CD14-positive monocyte (primary cell): ENCODE results near the gene ZSCAN25. TPM values are rescaled to one million over a fixed set of nuclear protein-coding genes. Genes with fewer than 3 reads are reported as not detected.

Experiments
- DNase-seq, 3 donors: peaks; one replicate each; pipeline ENCODE4 v3.0.0-alpha.2; 2011 to 2022
- H2AFZ ChIP-seq: 2 replicates; pipeline ENCODE4 v1.6.0; 2012; ENCODE audit warnings: mild to moderate bottlenecking, low read depth, low read length, inconsistent platforms; ENCODE audit not compliant: insufficient read depth, poor library complexity, severe bottlenecking
- H3K27ac ChIP-seq, 2 donors: 1 replicate in 1 of 2; 2 replicates in 1 of 2; pipeline ENCODE4 v1.5.1; 2012 to 2013; ENCODE audit warnings: low read length in 2 of 2, control low read depth in 1 of 2, inconsistent platforms in 1 of 2, low read depth in 1 of 2, mild to moderate bottlenecking in 1 of 2
- H3K27me3 ChIP-seq, 2 donors: one replicate each; pipeline versions ENCODE4 v1.6.0 to v1.6.1; 2011 to 2013; ENCODE audit warnings: low read length in 2 of 2; ENCODE audit not compliant: control insufficient read depth in 2 of 2, insufficient read depth in 2 of 2
- H3K36me3 ChIP-seq, 2 donors: replicated peaks in 1 of 2; 1 replicate in 1 of 2; 2 replicates in 1 of 2; pipeline versions ENCODE4 v1.5.1 to v1.6.1; 2012 to 2013; ENCODE audit warnings: low read length in 2 of 2, control low read depth in 1 of 2, inconsistent platforms in 1 of 2, mild to moderate bottlenecking in 1 of 2; ENCODE audit not compliant: insufficient read depth in 2 of 2, control insufficient read depth in 1 of 2
- H3K4me1 ChIP-seq, 2 donors: 1 replicate in 1 of 2; 2 replicates in 1 of 2; pipeline versions ENCODE4 v1.5.1 to v1.6.1; 2012 to 2013; ENCODE audit warnings: low read length in 2 of 2, control low read depth in 1 of 2, inconsistent platforms in 1 of 2, mild to moderate bottlenecking in 1 of 2, moderate library complexity in 1 of 2; ENCODE audit not compliant: insufficient read depth in 2 of 2, control insufficient read depth in 1 of 2
- H3K4me2 ChIP-seq: replicated peaks from 2 replicates; pipeline ENCODE3; 2012; ENCODE audit warnings: low read length, moderate library complexity, mild to moderate bottlenecking; ENCODE audit not compliant: poor library complexity, severe bottlenecking; ENCODE audit errors: extremely low read depth
- H3K4me3 ChIP-seq, 3 experiments: fragments of 200-600 bp in 1 of 3; sonication (generic) in 1 of 3; replicated peaks in 1 of 3; 1 replicate in 2 of 3; 2 replicates in 1 of 3; pipeline ENCODE4 v1.5.1; 2011 to 2013; ENCODE audit warnings: low read length in 3 of 3, mild to moderate bottlenecking in 3 of 3, control low read depth in 2 of 3, low read depth in 2 of 3, inconsistent platforms in 1 of 3, moderate library complexity in 1 of 3
- H3K79me2 ChIP-seq: 2 replicates; pipeline ENCODE4 v1.6.0; 2012; ENCODE audit warnings: mild to moderate bottlenecking, control low read depth, inconsistent platforms, low read length, moderate library complexity; ENCODE audit not compliant: insufficient read depth
- H3K9ac ChIP-seq: 2 replicates; pipeline ENCODE4 v1.6.0; 2017; ENCODE audit warnings: low read length, mild to moderate bottlenecking; ENCODE audit not compliant: insufficient read depth, poor library complexity, severe bottlenecking
- H3K9me3 ChIP-seq, 2 donors: replicated peaks in 1 of 2; 1 replicate in 1 of 2; 2 replicates in 1 of 2; pipeline versions ENCODE4 v1.5.1 to v1.6.1; 2012 to 2013; ENCODE audit warnings: low read length in 2 of 2, control low read depth in 1 of 2; ENCODE audit not compliant: control insufficient read depth in 1 of 2, insufficient read depth in 1 of 2
- H4K20me1 ChIP-seq: 2 replicates; pipeline ENCODE4 v1.6.0; 2012; ENCODE audit warnings: mild to moderate bottlenecking, low read length, control low read depth, moderate library complexity; ENCODE audit not compliant: insufficient read depth
- H3K27ac Mint-ChIP-seq, 7 donors: one replicate each; pipeline ENCODE4 v1.8.0; 2020; ENCODE audit warnings: mild to moderate bottlenecking in 7 of 7, mixed read lengths in 7 of 7, moderate library complexity in 6 of 7, inconsistent platforms in 2 of 7
- H3K27me3 Mint-ChIP-seq, 3 donors: one replicate each; pipeline ENCODE4 v1.8.0; 2021 to 2022; ENCODE audit warnings: low read depth in 3 of 3, mild to moderate bottlenecking in 3 of 3, mixed read lengths in 3 of 3, moderate library complexity in 3 of 3, inconsistent platforms in 1 of 3
- H3K36me3 Mint-ChIP-seq, 2 donors: one replicate each; pipeline ENCODE4 v1.8.0; 2020; ENCODE audit warnings: mixed read lengths in 2 of 2, inconsistent platforms in 1 of 2, mild to moderate bottlenecking in 1 of 2
- H3K4me1 Mint-ChIP-seq: one replicate; pipeline ENCODE4 v1.8.0; 2020; ENCODE audit warnings: mild to moderate bottlenecking, mixed read lengths
- H3K4me3 Mint-ChIP-seq, 2 donors: one replicate each; pipeline ENCODE4 v1.8.0; 2020; ENCODE audit warnings: mild to moderate bottlenecking in 2 of 2, mixed read lengths in 2 of 2, moderate library complexity in 1 of 2
- H3K9me3 Mint-ChIP-seq, 7 donors: one replicate each; pipeline ENCODE4 v1.8.0; 2020 to 2022; ENCODE audit warnings: mixed read lengths in 7 of 7, mild to moderate bottlenecking in 6 of 7, moderate library complexity in 6 of 7, inconsistent platforms in 2 of 7
- CTCF ChIP-seq: fragments of 200-600 bp; IDR thresholded peaks from one replicate; pipeline ENCODE4 v1.8.0; 2022; ENCODE audit warnings: antibody characterized with exemption, mild to moderate bottlenecking
- WGBS: methylation state at CpG from one replicate; pipeline ENCODE4 v1.1.5; 2013; ENCODE audit warnings: missing lambda C conversion rate; ENCODE audit not compliant: insufficient coverage; 5-methylcytosine and 5-hydroxymethylcytosine counted together
- intact Hi-C, 2 donors: fragments of 100-400 bp; cut with micrococcal nuclease; formaldehyde crosslinking; loops; one replicate each; pipeline versions ENCODE4 v1.15.0 to v1.15.1; 2023
- polyA plus RNA-seq, 3 donors: library from polyadenylated mRNA; depleted of rRNA in 1 of 3; unstranded in 2 of 3; stranded (reverse) in 1 of 3; fragments of 300-500 nt in 2 of 3; fragments of >200 nt in 1 of 3; fragmentation: Illumina TruSeq in 2 of 3; gene quantifications; 1 replicate in 2 of 3; 2 replicates in 1 of 3; pipeline ENCODE4 v1.2.3, GENCODE V29; 2012 to 2021

ZSCAN25 gene
- polyA plus RNA-seq, 3 donors, result 4.3 to 7.3 (median 6.1) TPM

- TF ChIP-seq CTCF, result no peak
- H3K4me3 Mint-ChIP-seq, result no peak overlapping the region
- Histone ChIP-seq H2AFZ (no peak overlapping the region), H4K20me1 (no peaks in the 10 kb centered on the region), H3K36me3 (peaks cover 4 to 10% of the 10 kb centered on the region in 2 donors), H3K27me3 (no peaks in the 10 kb centered on the region), H3K4me3 (no peak overlapping the region), H3K9me3 (no peaks in the 10 kb centered on the region), H3K27ac (no peak overlapping the region), H3K79me2 (peaks cover 3% of the 10 kb centered on the region), H3K4me2 (no peak overlapping the region), H3K4me1 (peaks cover 7 to 14% of the 10 kb centered on the region in 2 donors), H3K9ac (no peak overlapping the region)
- H3K27me3 Mint-ChIP-seq, result peaks cover 0 to 4% (median 4%) of the 10 kb centered on the region in 3 donors
- WGBS, result 95% methylated on average over 16 of the region's 23 CpGs
- no peak for DNase-seq
- H3K27ac Mint-ChIP-seq, result peak overlapping the region in 1 of 7 donors; percentile 4
- peaks cover 7 to 22% of the 10 kb centered on the region in 2 donors for H3K36me3 Mint-ChIP-seq
- intact Hi-C loops, result no loop called here
- H3K4me1 Mint-ChIP-seq, result peaks cover 34% of the 10 kb centered on the region
- peaks cover 0 to 2% (median 0%) of the 10 kb centered on the region in 7 donors for H3K9me3 Mint-ChIP-seq
Observed at GRCh38 chr7:99638731-99639130, 22.0 kb downstream of the ZSCAN25 start.

GRCh38 chr7:99639267-99639666, 22.5 kb downstream of the ZSCAN25 start:
- Histone ChIP-seq H3K9ac (no peak overlapping the region), H3K4me3 (no peak overlapping the region), H4K20me1 (no peaks in the 10 kb centered on the region), H3K9me3 (no peaks in the 10 kb centered on the region), H3K79me2 (no peaks in the 10 kb centered on the region), H2AFZ (no peak overlapping the region), H3K27me3 (no peaks in the 10 kb centered on the region), H3K4me2 (no peak overlapping the region), H3K36me3 (peaks cover 0 to 7% of the 10 kb centered on the region in 2 donors), H3K4me1 (peaks cover 7 to 14% of the 10 kb centered on the region in 2 donors), H3K27ac (no peak overlapping the region)
- H3K27me3 Mint-ChIP-seq, result peaks cover 0 to 4% (median 2%) of the 10 kb centered on the region in 3 donors
- H3K4me1 Mint-ChIP-seq, result peaks cover 31% of the 10 kb centered on the region
- no peak for TF ChIP-seq CTCF
- H3K27ac Mint-ChIP-seq, result no peak overlapping the region
- H3K4me3 Mint-ChIP-seq, result no peak overlapping the region
- H3K9me3 Mint-ChIP-seq, result peaks cover 0 to 2% (median 0%) of the 10 kb centered on the region in 7 donors
- DNase-seq, result no peak
- intact Hi-C loops, result no loop called here
- H3K36me3 Mint-ChIP-seq, result peaks cover 9 to 21% of the 10 kb centered on the region in 2 donors
